Fibroblast of upper back skin (primary cell): Measurements from ENCODE around the gene NCOA3.

ENCODE experiments used
- DNase-seq: peaks from one replicate; pipeline ENCODE4 v3.0.0-alpha.2; 2013

NCOA3 gene

GRCh38 chr20:47600967-47601547, 99.4 kb downstream of the NCOA3 start:
- DNase-seq: no peak

- no peak for DNase-seq
These were observed 101.6 kb downstream of the NCOA3 start for GRCh38 chr20:47603260-47603659.

- no peak for DNase-seq
These were observed 104.2 kb downstream of the NCOA3 start for GRCh38 chr20:47605673-47606413.

DNA sequence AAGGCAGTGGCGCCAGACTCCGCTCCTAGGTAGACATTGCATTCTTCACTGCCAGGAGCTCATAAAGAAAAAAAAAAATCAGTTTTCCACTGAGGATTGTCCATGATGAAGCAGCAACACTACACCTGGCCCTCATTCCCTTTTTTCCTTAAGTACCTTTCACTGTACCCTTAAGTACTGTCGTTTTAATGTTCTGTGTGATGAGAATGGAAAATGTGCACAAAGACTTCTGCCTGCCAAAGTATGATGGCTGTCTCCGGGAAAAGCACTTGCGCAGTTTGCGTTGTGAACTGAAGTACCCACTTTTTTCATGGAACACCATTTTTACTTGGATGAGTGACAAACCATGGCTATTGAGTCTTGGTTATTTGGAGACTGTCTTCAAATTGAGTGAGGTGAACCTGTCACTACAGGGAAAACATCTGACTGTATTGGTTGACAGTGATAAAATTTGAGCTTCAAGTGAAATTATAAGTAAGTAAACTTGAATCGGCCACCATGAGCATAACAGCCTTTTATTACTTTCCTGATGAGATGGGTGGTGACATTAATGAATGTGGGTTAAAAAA, 104.8 kb downstream of the NCOA3 start:
- no peak for DNase-seq

DNA sequence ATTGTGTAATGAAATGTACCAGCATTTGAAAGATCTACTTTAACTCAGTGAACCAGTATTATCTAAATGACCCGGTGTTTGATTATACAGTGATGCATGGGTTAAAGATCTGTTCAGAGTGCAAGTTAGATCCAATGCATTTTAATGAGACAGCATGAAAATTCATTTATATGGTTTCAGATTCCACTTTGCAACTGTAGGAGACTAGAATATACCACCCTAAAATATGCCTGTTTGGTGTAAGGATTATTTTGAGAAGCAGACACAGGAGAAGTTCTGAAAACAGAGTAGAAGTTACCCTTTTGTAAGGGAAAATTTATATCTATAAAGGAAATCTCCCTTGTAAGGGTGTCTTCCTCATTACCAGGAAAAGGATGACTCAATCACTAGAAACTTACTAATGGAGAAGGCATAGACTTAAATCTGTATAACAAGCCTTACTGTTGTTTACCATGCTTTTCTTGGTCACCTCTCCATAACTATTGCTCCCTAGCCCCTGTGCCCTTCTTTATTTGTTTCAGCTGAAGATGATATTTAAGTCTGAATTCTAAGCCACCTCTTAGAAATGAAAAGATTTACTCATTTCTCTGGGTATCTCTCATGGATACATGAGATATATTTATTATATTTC, 105.4 kb downstream of the NCOA3 start:
- DNase-seq: peak; percentile 67

GRCh38 chr20:47609001-47609400, 107.3 kb downstream of the NCOA3 start:
- DNase-seq: no peak

- peak; percentile 76 for DNase-seq
These were observed 108.7 kb downstream of the NCOA3 start for GRCh38 chr20:47610247-47610944.

GRCh38 chr20:47610945-47611250, 109.2 kb downstream of the NCOA3 start:
- DNase-seq: no peak

- no peak for DNase-seq
These were observed 110.1 kb downstream of the NCOA3 start for GRCh38 chr20:47611785-47612184.

DNA sequence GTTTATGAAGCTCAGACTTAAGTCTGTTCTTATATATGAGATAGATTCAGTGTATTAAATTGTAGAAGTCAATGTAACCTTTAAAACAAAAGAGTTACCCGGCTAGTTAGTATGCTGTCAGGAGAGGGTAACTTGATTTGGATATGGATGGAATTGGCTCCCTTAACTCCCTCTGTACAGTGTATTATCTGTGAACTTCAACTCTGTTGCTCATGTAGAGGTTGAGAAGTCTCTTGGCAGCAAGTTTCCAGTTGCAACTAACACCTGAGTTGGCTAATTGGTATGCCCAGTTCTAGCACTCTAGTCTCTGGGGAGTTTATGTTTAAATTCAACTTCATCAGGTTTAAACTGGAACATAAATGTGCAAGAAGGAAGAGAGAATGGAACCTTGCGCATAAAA, 111.0 kb downstream of the NCOA3 start:
- no peak for DNase-seq

- DNase-seq: no peak
These were observed 113.1 kb downstream of the NCOA3 start for GRCh38 chr20:47614703-47615309.

DNA sequence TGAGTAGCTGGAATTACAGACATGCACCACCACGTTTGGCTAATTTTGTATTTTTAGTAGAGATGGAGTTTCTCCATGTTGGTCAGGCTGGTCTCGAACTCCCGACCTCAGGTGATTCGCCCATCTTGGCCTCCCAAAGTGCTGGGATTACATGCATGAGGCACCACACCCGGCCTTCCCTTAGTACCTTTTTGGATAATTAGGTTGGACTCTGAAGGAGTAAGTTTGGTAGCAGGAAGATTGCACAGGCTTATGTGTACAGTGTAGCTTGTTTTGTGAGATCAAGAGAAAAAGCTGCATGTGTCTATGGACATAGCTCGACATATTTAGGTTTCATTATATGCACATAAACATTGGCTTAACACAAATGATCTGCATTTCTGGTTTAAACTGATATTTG, 116.8 kb downstream of the NCOA3 start:
- DNase-seq: no peak

DNA sequence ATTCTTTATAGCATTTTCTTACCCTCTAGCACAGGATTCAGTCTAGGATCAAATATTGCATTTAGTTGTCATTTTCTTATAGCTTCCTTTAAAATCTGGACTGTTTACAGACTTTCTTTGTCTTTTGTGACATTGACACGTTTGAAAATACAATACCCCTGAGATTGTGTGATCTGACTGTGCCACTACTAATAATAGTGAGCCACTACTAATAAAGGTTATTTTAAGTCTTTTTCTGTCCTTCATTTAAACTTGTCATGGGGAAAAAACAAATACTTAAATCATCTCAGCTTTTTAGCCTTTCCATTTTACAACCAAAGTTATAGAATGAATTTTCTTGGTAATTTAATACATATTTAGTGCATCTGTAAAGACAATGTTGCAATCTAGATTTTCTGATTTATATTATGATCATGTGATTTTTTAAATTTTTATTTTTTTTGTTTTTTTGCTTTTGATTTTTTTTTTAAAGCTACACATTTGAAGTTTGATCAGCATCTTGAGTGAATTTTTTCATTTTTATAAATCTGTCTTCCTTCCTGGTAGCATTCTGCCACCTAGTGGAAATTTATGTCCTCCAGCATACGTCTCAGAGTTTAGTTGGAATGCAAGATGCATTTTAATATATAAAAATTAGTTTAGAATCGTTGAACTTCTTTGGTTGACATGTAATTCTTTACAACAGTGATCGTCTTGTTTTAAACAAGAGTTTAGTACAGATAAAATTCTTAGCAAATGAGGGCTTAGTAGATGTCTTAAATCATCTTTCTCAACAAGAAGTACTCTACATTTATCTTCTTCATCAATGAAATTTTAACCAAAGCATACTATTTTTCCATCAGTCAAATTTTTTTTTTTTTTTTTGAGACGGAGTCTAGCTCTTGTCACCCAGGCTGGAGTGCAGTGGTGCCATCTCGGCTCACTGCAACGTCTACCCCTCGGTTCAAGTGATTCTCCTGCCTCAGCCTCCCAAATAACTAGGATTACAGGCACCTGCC, 119.4 kb downstream of the NCOA3 start:
- peak; percentile 74 for DNase-seq

- no peak for DNase-seq
These were observed 120.5 kb downstream of the NCOA3 start for GRCh38 chr20:47622118-47622665.

DNA sequence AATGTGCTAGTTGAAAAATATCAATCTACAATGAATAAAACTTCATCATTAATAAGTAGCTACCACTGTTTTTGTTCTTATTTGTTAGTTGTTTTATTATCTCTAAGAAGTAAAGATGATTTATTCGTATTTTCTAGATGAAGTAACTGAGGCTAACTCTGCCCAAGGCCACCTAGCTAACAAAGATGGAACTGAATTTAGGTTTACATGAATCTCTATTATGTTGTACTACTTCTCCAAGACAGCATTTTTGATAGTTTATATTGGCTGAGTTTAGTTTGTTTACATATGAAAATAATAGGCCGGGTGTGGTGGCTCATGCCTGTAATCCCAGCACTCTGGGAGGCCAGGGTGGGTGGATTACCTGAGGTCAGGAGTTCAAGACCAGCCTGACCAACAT, 121.5 kb downstream of the NCOA3 start:
- no peak for DNase-seq

- no peak for DNase-seq
These were observed 125.9 kb downstream of the NCOA3 start for GRCh38 chr20:47627540-47627939.

DNA sequence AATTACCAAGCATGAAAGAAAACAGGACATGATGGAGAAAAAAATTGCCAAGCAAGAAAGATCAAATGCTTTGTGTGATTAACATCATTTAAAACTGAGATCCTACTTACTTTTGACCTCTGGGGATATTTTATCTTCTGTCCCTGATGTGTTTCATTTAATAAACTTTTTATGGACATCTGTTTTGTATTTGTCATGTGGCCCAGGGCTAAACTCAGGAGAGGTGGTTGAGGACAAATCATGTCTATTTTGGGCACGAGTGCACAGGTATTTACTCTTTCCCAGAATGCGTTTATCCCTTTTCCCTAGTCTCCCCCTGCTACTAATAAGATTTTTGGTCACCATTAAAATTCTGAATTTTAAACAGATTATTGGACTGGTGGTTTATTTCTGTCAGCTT, 128.2 kb downstream of the NCOA3 start:
- no peak for DNase-seq

- no peak for DNase-seq
These were observed 129.4 kb downstream of the NCOA3 start for GRCh38 chr20:47631078-47631477.

GRCh38 chr20:47635256-47635655, 133.6 kb downstream of the NCOA3 start:
- no peak for DNase-seq

DNA sequence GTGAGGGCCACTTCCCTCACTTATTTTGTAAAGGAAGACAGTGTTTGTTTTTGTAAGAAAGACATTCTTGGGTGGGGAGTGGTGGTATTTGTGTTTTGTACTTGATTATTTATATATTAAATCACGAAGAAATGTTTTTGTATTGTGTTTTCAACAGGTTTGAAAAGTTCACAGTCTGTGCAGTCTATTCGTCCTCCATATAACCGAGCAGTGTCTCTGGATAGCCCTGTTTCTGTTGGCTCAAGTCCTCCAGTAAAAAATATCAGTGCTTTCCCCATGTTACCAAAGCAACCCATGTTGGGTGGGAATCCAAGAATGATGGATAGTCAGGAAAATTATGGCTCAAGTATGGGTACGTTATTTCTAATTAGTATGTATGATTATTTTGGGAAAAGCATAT, 137.2 kb downstream of the NCOA3 start:
- DNase-seq: no peak

DNA sequence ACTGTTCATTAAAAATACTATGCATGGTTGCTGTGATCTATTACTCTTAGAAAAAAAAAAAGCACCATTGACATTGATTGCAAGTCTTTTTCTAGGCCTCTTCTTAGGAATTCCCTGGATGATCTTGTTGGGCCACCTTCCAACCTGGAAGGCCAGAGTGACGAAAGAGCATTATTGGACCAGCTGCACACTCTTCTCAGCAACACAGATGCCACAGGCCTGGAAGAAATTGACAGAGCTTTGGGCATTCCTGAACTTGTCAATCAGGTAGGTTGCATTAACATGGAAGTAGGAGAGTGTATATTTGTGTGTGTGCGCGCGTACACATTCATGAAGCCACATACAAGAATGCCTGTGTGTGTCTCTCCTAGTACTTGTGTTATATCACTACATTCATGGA, 140.4 kb downstream of the NCOA3 start:
- no peak for DNase-seq

DNA sequence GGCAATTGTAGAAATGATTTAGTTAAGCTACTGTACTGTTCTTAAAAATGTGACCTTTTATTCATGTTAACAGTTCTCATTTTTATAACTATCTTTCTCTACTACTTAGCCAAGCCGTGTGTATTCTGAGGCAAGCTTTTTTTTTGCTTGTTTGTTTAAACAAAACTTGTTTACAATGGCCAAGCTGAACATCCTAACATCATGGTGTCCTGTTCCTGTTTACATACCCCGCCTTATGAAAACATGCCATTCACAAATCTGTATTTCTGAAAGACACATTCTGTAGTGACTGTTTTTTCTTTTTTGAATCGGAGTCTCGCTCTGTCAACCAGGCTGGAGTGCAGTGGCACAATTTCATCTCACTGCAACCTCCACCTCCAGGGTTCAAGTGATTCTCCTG, 140.9 kb downstream of the NCOA3 start:
- no peak for DNase-seq
